Adrenal gland (tissue), 12 donors: ENCODE data around the gene MYO18B. TPM values are rescaled to one million over a fixed set of nuclear protein-coding genes. Genes with fewer than 3 reads are reported as not detected.

Experiments used
- DNase-seq, 7 donors: peaks; one replicate each; pipeline ENCODE4 v3.0.0-alpha.2; 2019 to 2020
- H3K27ac ChIP-seq, 5 donors: fragments of 200-600 bp; sonication (generic) in 4 of 5; 1 replicate in 3 of 5; 2 replicates in 2 of 5; pipeline versions ENCODE4 v1.5.1 to v1.8.0; 2016 to 2020; ENCODE audit warnings: mild to moderate bottlenecking in 1 of 5
- H3K27me3 ChIP-seq: fragments of 200-600 bp; 2 replicates; pipeline ENCODE4 v1.8.0; 2021
- H3K36me3 ChIP-seq, 2 donors: fragments of 200-600 bp; replicated peaks in 1 of 2; 1 replicate in 1 of 2; 2 replicates in 1 of 2; pipeline versions ENCODE4 v1.5.1 to v1.8.0; 2018 to 2022
- H3K4me1 ChIP-seq, 2 donors: fragments of 200-600 bp; replicated peaks in 1 of 2; 1 replicate in 1 of 2; 2 replicates in 1 of 2; pipeline versions ENCODE4 v1.5.1 to v1.8.0; 2018 to 2021
- H3K4me3 ChIP-seq, 4 donors: fragments of 200-600 bp; sonication (generic) in 3 of 4; one replicate each; pipeline ENCODE4 v1.5.1; 2016 to 2018
- H3K9me3 ChIP-seq, 3 donors: fragments of 200-600 bp; sonication (generic) in 1 of 3; replicated peaks in 1 of 3; 1 replicate in 2 of 3; 2 replicates in 1 of 3; pipeline versions ENCODE4 v1.5.1 to v1.8.0; 2016 to 2021
- CTCF ChIP-seq, 6 experiments: fragments of 450-650 bp in 4 of 6; fragments of 200-600 bp in 2 of 6; sonication (generic) in 1 of 6; IDR thresholded peaks; 1 replicate in 5 of 6; 2 replicates in 1 of 6; pipeline versions ENCODE4 v1.5.1 to v1.8.0; 2016 to 2021; ENCODE audit warnings: antibody characterized with exemption in 6 of 6, mild to moderate bottlenecking in 2 of 6, moderate library complexity in 1 of 6
- POLR2A ChIP-seq, 2 donors: fragments of 450-650 bp; IDR thresholded peaks; one replicate each; pipeline ENCODE4 v1.6.1; 2017; ENCODE audit warnings: antibody characterized with exemption in 2 of 2, mild to moderate bottlenecking in 2 of 2, moderate library complexity in 1 of 2
- WGBS, 4 donors: extraction: QIAGEN DNeasy Blood & Tissue Kit in 2 of 4; methylation state at CpG; one replicate each; pipeline versions ENCODE4 v1.1.5 to v1.1.7; 2013 to 2017; 5-methylcytosine and 5-hydroxymethylcytosine counted together
- intact Hi-C, 2 donors: fragments of 100-400 bp; cut with DNase I; formaldehyde crosslinking; loops; one replicate each; pipeline versions ENCODE4 v1.14.1 to v1.15.0; 2022 to 2023
- polyA plus RNA-seq, 3 donors: library from polyadenylated mRNA; stranded (reverse); fragments of 200-250 nt in 2 of 3; fragments of 350-450 nt in 1 of 3; fragmentation: Illumina TruSeq in 1 of 3; extraction: RNeasy Lipid Tissue Mini Kit (QIAGEN cat#74804) in 1 of 3; gene quantifications; one replicate each; pipeline ENCODE4 v1.2.3, GENCODE V29; 2013 to 2014
- total RNA-seq, 9 donors: library from RNA; depleted of rRNA in 4 of 9; stranded (reverse); fragments of >200 nt in 4 of 9; fragments of 120-200 nt in 1 of 9; fragmentation: NEBNext Ultra II Directional in 1 of 9; extraction: Animal tissue kit (Norgen Biotek cat#: 25700) in 1 of 9; gene quantifications; one replicate each; pipeline versions ENCODE4 v1.1.0 to v1.2.4, GENCODE V29; 2013 to 2023
- donor health status: healthy with polysubstance abuse.
- donor health status: Bipolar disorder and iron deficiency.
- donor health status: DM: yes; HTN: yes; CAD: no.
- donor health status: DM: no; HTN: no; CAD: no.
- donor health status: DM: no; HTN: no; CAD: no.
- donor health status: DM: yes; HTN: yes; CAD: no.

Gene MYO18B
- total and polyA plus RNA-seq, 12 donors = 0.08 to 1.1 (median 0.18) TPM

GRCh38 chr22:25729016-25729995 lies 12.7 kb upstream of the MYO18B start:
- H3K36me3 ChIP-seq = no peaks in the 10 kb centered on the region
- no peaks in the 10 kb centered on the region for H3K9me3 ChIP-seq
- WGBS, 4 donors = 68 to 73% (median 69%) methylated on average over 18 to 19 of the region's 19 CpGs
- no peak for TF ChIP-seq POLR2A (IDR thresholded peaks at IDR 0.05)
- no peak for TF ChIP-seq CTCF (IDR thresholded peaks at IDR 0.05)
- DNase-seq = peak in 1 of 7 donors; percentile 36
- no peak overlapping the region for H3K4me3 ChIP-seq
- no peaks in the 10 kb centered on the region for H3K4me1 ChIP-seq
- no peak overlapping the region for H3K27ac ChIP-seq
- no peaks in the 10 kb centered on the region for H3K27me3 ChIP-seq
- intact Hi-C loops = loop anchor here in 1 of 2 donors (10.0 kb wide), 1 partner anchor 45 kb away; no protein-coding TSS in a partner anchor

GRCh38 chr22:25735650-25736049 lies 6.3 kb upstream of the MYO18B start:
- TF ChIP-seq POLR2A (IDR thresholded peaks at IDR 0.05) (no peak), CTCF (IDR thresholded peaks at IDR 0.05) (no peak)
- H3K27me3 ChIP-seq = no peaks in the 10 kb centered on the region
- intact Hi-C loops = no loop called here
- no peak for DNase-seq
- H3K9me3 ChIP-seq = no peaks in the 10 kb centered on the region
- 44 to 55% (median 50%) methylated on average over 2 of the region's 2 CpGs for WGBS, 4 donors
- H3K4me1 ChIP-seq = no peaks in the 10 kb centered on the region
- H3K36me3 ChIP-seq = no peaks in the 10 kb centered on the region
- no peak overlapping the region for H3K27ac ChIP-seq
- no peak overlapping the region for H3K4me3 ChIP-seq

- Histone ChIP-seq H3K4me1 (no peaks in the 10 kb centered on the region), H3K27ac (no peak overlapping the region), H3K9me3 (no peaks in the 10 kb centered on the region), H3K27me3 (no peaks in the 10 kb centered on the region), H3K4me3 (no peak overlapping the region), H3K36me3 (no peaks in the 10 kb centered on the region)
- DNase-seq = peak in 1 of 7 donors; percentile 4
- 74 to 84% (median 81%) methylated on average over 8 to 9 of the region's 9 CpGs for WGBS, 4 donors
- TF ChIP-seq POLR2A (IDR thresholded peaks at IDR 0.05) = no peak
- no peak for TF ChIP-seq CTCF (IDR thresholded peaks at IDR 0.05)
- intact Hi-C loops = no loop called here
Measured at GRCh38 chr22:25736378-25737011, 5.5 kb upstream of the MYO18B start.

GRCh38 chr22:25739659-25740344 lies 2.2 kb upstream of the MYO18B start:
- H3K36me3 ChIP-seq = no peaks in the 10 kb centered on the region
- H3K4me1 ChIP-seq = no peaks in the 10 kb centered on the region
- no peak overlapping the region for H3K4me3 ChIP-seq
- H3K27me3 ChIP-seq = no peaks in the 10 kb centered on the region
- intact Hi-C loops = no loop called here
- no peak overlapping the region for H3K27ac ChIP-seq
- 76 to 94% (median 92%) methylated on average over 11 of the region's 11 CpGs for WGBS, 4 donors
- DNase-seq = peak in 1 of 7 donors; percentile 29
- TF ChIP-seq POLR2A (IDR thresholded peaks at IDR 0.05) = no peak
- no peak for TF ChIP-seq CTCF (IDR thresholded peaks at IDR 0.05)
- H3K9me3 ChIP-seq = no peaks in the 10 kb centered on the region
